ENCODE results near the gene MICB. TPM values are rescaled to one million over a fixed set of nuclear protein-coding genes. Genes with fewer than 3 reads are reported as not detected.
"Not testable (repeated sequence)": the region's sequence is repeated elsewhere in the genome, so short reads cannot be mapped to it uniquely, and the experiment has no call there.

Gene MICB
- total RNA-seq, 2 donors from 2014 or later = 34.9 to 37.4 TPM

DNA sequence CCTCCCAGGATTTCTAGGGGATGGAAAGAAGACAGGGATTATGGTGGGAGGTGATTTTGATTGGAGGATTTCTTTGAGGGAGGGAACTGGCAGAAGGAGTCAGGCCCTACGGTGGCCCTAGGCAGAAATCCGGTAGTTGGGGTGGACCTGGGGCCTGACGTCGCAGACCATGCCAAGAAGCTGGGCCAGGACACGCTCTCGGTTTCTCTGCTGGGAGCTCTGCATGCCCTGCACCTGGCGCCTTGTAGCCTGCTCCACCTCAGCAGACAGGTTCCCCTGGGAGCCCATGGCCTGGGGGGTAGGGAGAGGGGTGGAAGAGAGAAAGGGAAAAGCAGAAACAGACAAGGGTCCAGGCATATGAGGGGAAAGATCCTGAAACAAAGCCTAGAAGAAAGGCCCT is 47.3 kb downstream of the MICB start:
- peak overlapping the region; percentile 10 for H3K4me3 Mint-ChIP-seq
- H3K27ac Mint-ChIP-seq = peak overlapping the region in 1 of 2 donors; percentile 38
- no peaks in the 10 kb centered on the region for H3K9me3 Mint-ChIP-seq
- DNase-seq (ENCODE audit: low spot score) = no peak
- peaks cover 34 to 42% of the 10 kb centered on the region in 2 donors for H3K4me1 Mint-ChIP-seq (ENCODE audit: low read depth in 2 of 2)
- peaks cover 12% of the 10 kb centered on the region for H3K36me3 Mint-ChIP-seq
- no peaks in the 10 kb centered on the region for H3K27me3 Mint-ChIP-seq
- ATAC-seq = no peak

- Mint-ChIP-seq H3K27me3 (no peaks in the 10 kb centered on the region), H3K4me1 (ENCODE audit: low read depth in 2 of 2) (peaks cover 30 to 31% of the 10 kb centered on the region in 2 donors), H3K4me3 (peak within 1 kb of the TSS; percentile 99), H3K9me3 (no peaks in the 10 kb centered on the region), H3K36me3 (peaks cover under 1% of the 10 kb centered on the region), H3K27ac (peak within 1 kb of the TSS; percentile 88 to 94)
- ATAC-seq = peak; percentile 73 to 77
- peak; percentile 82 for DNase-seq (ENCODE audit: low spot score)
These were observed 48.5 kb downstream of the MICB start, which contains the start of gene ATP6V1G2 for GRCh38 chr6:31546339-31546957. ATP6V1G2 (minus strand) TSS chr6:31546608; CDS start chr6:31546559, 49 bp downstream.

- Mint-ChIP-seq H3K36me3 (no peaks in the 10 kb centered on the region), H3K27me3 (no peaks in the 10 kb centered on the region), H3K4me3 (peak within 1 kb of the TSS; percentile 99), H3K9me3 (no peaks in the 10 kb centered on the region), H3K27ac (peak within 1 kb of the TSS; percentile 88 to 94), H3K4me1 (ENCODE audit: low read depth in 2 of 2) (peaks cover 30% of the 10 kb centered on the region in 2 donors)
- DNase-seq (ENCODE audit: low spot score) = peak; percentile 96
- peak; percentile 93 to 95 for ATAC-seq
These were observed 49.2 kb downstream of the MICB start, which contains the start of gene NFKBIL1 for GRCh38 chr6:31546958-31547726. NFKBIL1 (plus strand) TSS chr6:31547608; CDS start chr6:31547695, 87 bp downstream.

DNA sequence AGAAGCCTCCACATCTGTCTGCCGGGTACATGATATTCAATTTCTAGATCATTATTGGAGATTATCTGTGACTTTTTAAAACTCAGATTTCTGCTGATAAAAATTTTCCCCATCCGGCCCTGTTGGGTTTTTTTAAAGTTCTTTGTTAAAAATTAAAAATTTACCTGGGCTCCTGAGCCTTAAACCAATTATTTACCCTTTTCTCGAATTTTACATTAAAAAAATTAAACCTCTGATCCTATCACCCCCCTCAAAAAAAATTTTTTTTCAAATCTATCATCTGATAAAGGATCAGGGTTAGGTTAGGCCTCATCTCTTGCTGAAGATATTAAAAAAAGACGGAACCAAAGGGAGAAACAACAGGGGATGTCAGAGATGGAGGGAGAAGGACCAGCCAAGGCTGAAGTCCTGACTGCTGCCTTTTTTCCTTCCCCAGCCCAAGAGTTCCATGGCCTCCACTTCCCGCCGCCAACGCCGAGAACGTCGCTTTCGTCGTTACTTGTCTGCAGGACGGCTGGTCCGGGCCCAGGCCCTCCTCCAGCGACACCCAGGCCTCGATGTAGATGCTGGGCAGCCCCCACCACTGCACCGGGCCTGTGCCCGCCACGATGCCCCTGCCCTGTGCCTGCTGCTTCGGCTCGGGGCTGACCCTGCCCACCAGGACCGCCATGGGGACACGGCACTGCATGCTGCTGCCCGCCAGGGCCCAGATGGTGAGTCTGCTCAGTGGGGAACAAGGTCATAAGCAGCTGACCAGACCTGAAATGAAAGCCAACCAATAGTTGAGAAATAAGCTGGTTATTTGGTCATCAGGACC is 50.0 kb downstream of the MICB start:
- peak overlapping the region; percentile 99 for H3K4me3 Mint-ChIP-seq
- peaks cover 30% of the 10 kb centered on the region in 2 donors for H3K4me1 Mint-ChIP-seq (ENCODE audit: low read depth in 2 of 2)
- DNase-seq (ENCODE audit: low spot score) (no peak), ATAC-seq (no peak)
- no peaks in the 10 kb centered on the region for H3K36me3 Mint-ChIP-seq
- H3K27me3 Mint-ChIP-seq = no peaks in the 10 kb centered on the region
- no peaks in the 10 kb centered on the region for H3K9me3 Mint-ChIP-seq
- H3K27ac Mint-ChIP-seq = peak overlapping the region; percentile 88 to 94

GRCh38 chr6:31548544-31548873 is 50.6 kb downstream of the MICB start:
- peaks cover 30% of the 10 kb centered on the region in 2 donors for H3K4me1 Mint-ChIP-seq (ENCODE audit: low read depth in 2 of 2)
- H3K36me3 Mint-ChIP-seq = no peaks in the 10 kb centered on the region
- no peak for DNase-seq (ENCODE audit: low spot score)
- no peaks in the 10 kb centered on the region for H3K27me3 Mint-ChIP-seq
- no peaks in the 10 kb centered on the region for H3K9me3 Mint-ChIP-seq
- peak overlapping the region; percentile 88 to 94 for H3K27ac Mint-ChIP-seq
- ATAC-seq = no peak
- peak overlapping the region; percentile 99 for H3K4me3 Mint-ChIP-seq

DNA sequence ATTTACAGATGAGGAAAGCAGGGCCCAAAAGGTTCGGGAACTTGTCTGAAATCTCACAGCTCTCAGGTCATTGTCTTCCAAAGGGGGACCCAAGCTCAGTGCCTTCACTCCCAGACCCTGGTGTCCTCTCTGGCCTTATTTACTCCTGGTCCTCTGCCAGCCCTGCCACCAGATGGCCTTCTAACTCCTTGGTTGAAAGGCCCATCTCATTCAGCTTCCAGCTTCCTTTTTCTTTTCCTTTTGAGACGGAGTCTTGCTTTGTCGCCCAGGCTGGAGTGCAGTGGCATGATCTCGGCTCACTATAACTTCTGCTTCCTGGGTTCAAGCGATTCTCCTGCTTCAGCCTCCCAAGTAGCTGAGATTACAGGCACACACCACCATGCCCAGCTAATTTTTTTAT is 53.4 kb downstream of the MICB start:
- Mint-ChIP-seq H3K4me1 (ENCODE audit: low read depth in 2 of 2) (peaks cover 30 to 33% of the 10 kb centered on the region in 2 donors), H3K4me3 (peak overlapping the region; percentile 49), H3K27ac (peak overlapping the region; percentile 61 to 82)
- H3K27me3 Mint-ChIP-seq, H3K36me3 Mint-ChIP-seq, H3K9me3 Mint-ChIP-seq: not testable (repeated sequence)
- DNase-seq (ENCODE audit: low spot score) = peak; percentile 81
- peak; percentile 32 to 67 for ATAC-seq

GRCh38 chr6:31556307-31556706 is 58.4 kb downstream of the MICB start:
- H3K4me3 Mint-ChIP-seq = peak overlapping the region; percentile 45
- DNase-seq (ENCODE audit: low spot score) = no peak
- H3K4me1 Mint-ChIP-seq (ENCODE audit: low read depth in 2 of 2) = peaks cover 46 to 48% of the 10 kb centered on the region in 2 donors
- no peaks in the 10 kb centered on the region for H3K27me3 Mint-ChIP-seq
- H3K27ac Mint-ChIP-seq = peak overlapping the region; percentile 94 to 95
- ATAC-seq = no peak
- peaks cover 7% of the 10 kb centered on the region for H3K36me3 Mint-ChIP-seq
- peaks cover 3% of the 10 kb centered on the region for H3K9me3 Mint-ChIP-seq

DNA sequence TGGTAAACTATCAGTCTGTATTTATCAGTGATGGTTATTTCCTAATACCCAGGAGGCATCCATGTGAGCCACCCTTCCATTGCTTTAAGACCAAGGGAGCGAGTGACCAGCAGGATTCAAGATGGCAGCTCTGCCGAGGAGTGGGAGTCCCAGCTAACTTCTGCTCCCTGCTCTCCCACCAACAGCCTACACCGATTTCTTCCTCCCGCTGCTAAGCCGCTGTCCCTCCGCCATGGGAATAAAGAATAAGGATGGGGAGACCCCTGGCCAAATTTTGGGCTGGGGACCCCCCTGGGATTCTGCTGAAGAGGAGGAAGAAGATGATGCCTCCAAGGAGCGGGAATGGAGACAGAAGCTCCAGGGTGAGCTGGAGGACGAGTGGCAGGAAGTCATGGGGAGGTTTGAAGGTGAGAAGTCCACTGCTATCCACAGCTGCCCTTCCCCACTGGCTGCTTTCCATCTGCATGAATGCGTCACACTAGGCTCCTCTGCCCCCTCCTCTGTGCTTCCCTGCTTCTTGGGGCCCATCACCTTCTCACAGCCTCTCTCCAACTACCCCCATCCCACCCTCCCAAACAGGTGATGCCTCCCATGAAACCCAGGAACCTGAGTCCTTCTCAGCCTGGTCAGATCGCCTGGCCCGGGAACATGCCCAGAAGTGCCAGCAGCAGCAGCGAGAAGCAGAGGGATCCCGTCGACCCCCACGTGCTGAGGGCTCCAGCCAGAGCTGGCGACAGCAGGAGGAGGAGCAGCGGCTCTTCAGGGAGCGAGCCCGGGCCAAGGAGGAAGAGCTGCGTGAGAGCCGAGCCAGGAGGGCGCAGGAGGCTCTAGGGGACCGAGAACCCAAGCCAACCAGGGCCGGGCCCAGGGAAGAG is 59.7 kb downstream of the MICB start:
- H3K27me3 Mint-ChIP-seq = no peaks in the 10 kb centered on the region
- peaks cover 13% of the 10 kb centered on the region for H3K36me3 Mint-ChIP-seq
- no peak for ATAC-seq
- H3K27ac Mint-ChIP-seq = peak overlapping the region; percentile 94 to 95
- DNase-seq (ENCODE audit: low spot score) = no peak
- H3K9me3 Mint-ChIP-seq = peaks cover 3% of the 10 kb centered on the region
- peaks cover 53 to 56% of the 10 kb centered on the region in 2 donors for H3K4me1 Mint-ChIP-seq (ENCODE audit: low read depth in 2 of 2)
- peak overlapping the region; percentile 90 for H3K4me3 Mint-ChIP-seq

DNA sequence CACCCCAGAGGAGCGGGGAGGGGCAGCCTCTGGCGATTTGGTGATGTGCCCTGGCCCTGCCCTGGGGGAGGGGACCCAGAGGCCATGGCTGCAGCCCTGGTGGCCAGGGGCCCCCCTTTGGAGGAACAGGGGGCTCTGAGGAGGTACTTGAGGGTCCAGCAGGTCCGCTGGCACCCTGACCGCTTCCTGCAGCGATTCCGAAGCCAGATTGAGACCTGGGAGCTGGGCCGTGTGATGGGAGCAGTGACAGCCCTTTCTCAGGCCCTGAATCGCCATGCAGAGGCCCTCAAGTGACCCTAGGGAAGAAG is 60.3 kb downstream of the MICB start:
- peaks cover 13% of the 10 kb centered on the region for H3K36me3 Mint-ChIP-seq
- ATAC-seq = no peak
- H3K27ac Mint-ChIP-seq = peak overlapping the region; percentile 94 to 95

GRCh38 chr6:31558631-31559500 is 60.9 kb downstream of the MICB start:
- DNase-seq (ENCODE audit: low spot score) (peak; percentile 92), ATAC-seq (peak; percentile 75 to 77)
- peaks cover 3% of the 10 kb centered on the region for H3K9me3 Mint-ChIP-seq
- H3K4me1 Mint-ChIP-seq (ENCODE audit: low read depth in 2 of 2) = peaks cover 62 to 66% of the 10 kb centered on the region in 2 donors
- H3K27me3 Mint-ChIP-seq = no peaks in the 10 kb centered on the region
- H3K4me3 Mint-ChIP-seq = peak overlapping the region; percentile 90
- H3K36me3 Mint-ChIP-seq = peaks cover 16% of the 10 kb centered on the region
- H3K27ac Mint-ChIP-seq = peak overlapping the region; percentile 94 to 95

More for the DNA sequence above, 60.3 kb downstream of the MICB start:
- DNase-seq (ENCODE audit: low spot score) = no peak
- Mint-ChIP-seq H3K27me3 (no peaks in the 10 kb centered on the region), H3K4me3 (peak overlapping the region; percentile 90), H3K4me1 (ENCODE audit: low read depth in 2 of 2) (peaks cover 58 to 62% of the 10 kb centered on the region in 2 donors), H3K9me3 (peaks cover 3% of the 10 kb centered on the region)

GRCh38 chr6:31559606-31559957 is 61.6 kb downstream of the MICB start:
- Mint-ChIP-seq H3K27ac (peak overlapping the region; percentile 94 to 95), H3K27me3 (no peaks in the 10 kb centered on the region), H3K9me3 (peaks cover 3% of the 10 kb centered on the region), H3K36me3 (peaks cover 17% of the 10 kb centered on the region), H3K4me3 (peak overlapping the region; percentile 90), H3K4me1 (ENCODE audit: low read depth in 2 of 2) (peaks cover 62 to 63% of the 10 kb centered on the region in 2 donors)
- DNase-seq (ENCODE audit: low spot score) (no peak), ATAC-seq (peak; percentile 12 to 40)

DNA sequence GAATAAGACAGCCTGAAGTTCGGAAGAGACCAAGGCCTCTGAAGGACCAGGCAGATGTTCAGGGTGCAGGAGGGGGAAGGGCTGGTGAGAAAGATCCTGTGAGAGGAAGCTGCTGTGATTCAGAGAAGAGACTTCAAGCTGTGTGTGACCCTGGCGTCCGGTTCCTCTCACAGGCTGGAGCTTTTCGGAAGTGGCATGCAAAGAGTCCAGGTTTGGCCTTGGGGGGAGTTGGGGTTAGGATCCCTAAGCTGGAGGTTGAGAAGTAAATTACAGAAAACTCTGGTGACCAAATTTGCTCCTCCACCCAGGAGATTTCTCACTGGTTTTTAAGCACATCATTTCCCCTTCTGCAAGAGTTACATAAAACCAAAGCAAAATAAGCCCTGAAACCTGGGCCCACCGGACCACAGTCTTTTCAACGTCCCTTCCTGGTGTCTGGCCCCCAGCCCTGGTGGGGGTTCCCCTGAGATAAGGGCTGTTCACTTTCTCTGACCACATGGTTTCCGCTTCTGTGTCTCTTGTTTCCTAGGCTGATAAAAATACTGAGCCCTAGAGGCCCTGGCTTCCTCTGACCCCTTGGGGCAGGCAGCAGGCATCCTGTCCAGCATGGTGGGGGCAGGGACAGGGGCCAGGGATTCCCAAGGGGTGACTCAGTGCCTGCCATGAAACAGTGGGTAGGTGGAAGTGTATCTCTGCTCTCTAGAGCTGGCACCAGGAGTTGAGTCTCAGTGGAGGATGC is 62.2 kb downstream of the MICB start:
- peaks cover 65 to 66% of the 10 kb centered on the region in 2 donors for H3K4me1 Mint-ChIP-seq (ENCODE audit: low read depth in 2 of 2)
- no peaks in the 10 kb centered on the region for H3K27me3 Mint-ChIP-seq
- DNase-seq (ENCODE audit: low spot score) (peak; percentile 94), ATAC-seq (peak; percentile 83 to 86)
- peak overlapping the region; percentile 90 for H3K4me3 Mint-ChIP-seq
- H3K27ac Mint-ChIP-seq = peak overlapping the region; percentile 94 to 95
- H3K9me3 Mint-ChIP-seq = peaks cover 3% of the 10 kb centered on the region
- peaks cover 17% of the 10 kb centered on the region for H3K36me3 Mint-ChIP-seq
